Hepatocyte (in vitro differentiated cells): Measurements from ENCODE around the gene LMCD1.

Experiments
- EZH2 ChIP-seq: fragments of 200-600 bp; sonication (generic); IDR thresholded peaks from 2 replicates; pipeline ENCODE4 v1.6.1; 2016; ENCODE audit warnings: antibody characterized with exemption, mild to moderate bottlenecking, borderline replicate concordance
- EZH2phosphoT487 ChIP-seq: fragments of 200-600 bp; sonication (generic); IDR thresholded peaks from one replicate; pipeline ENCODE4 v1.6.1; 2018; ENCODE audit warnings: antibody characterized with exemption, mild to moderate bottlenecking, low read depth, moderate library complexity; ENCODE audit not compliant: unreplicated experiment, severe bottlenecking
- TF ChIP-seq, protein P1 (sequence below): fragments of 200-600 bp; sonication (generic); IDR thresholded peaks from 2 replicates; pipeline ENCODE4 v1.5.1; 2016; ENCODE audit warnings: antibody characterized with exemption, mild to moderate bottlenecking; ENCODE audit not compliant: poor library complexity

DNA sequence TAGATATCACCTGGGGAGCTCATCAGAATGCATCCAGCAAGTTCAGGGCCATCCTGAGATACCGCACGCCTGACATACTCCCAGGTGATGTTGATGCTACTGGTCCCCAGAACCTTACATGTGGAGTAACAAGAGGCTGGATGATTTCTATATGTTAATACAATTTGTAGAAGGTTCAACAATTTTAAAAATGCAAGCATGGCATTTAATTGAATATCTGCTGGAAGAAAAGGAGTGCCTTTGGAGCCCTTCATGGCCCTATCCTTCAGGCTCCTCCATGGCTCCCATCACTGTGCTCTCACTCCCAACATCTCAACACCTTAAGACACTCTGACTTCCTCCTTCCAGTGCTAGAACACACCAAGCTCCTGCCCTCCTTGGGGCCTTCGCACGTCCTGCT lies 36.6 kb downstream of the LMCD1 start:
- TF ChIP-seq, protein P1, sequence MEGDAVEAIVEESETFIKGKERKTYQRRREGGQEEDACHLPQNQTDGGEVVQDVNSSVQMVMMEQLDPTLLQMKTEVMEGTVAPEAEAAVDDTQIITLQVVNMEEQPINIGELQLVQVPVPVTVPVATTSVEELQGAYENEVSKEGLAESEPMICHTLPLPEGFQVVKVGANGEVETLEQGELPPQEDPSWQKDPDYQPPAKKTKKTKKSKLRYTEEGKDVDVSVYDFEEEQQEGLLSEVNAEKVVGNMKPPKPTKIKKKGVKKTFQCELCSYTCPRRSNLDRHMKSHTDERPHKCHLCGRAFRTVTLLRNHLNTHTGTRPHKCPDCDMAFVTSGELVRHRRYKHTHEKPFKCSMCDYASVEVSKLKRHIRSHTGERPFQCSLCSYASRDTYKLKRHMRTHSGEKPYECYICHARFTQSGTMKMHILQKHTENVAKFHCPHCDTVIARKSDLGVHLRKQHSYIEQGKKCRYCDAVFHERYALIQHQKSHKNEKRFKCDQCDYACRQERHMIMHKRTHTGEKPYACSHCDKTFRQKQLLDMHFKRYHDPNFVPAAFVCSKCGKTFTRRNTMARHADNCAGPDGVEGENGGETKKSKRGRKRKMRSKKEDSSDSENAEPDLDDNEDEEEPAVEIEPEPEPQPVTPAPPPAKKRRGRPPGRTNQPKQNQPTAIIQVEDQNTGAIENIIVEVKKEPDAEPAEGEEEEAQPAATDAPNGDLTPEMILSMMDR: no peak
- TF ChIP-seq EZH2phosphoT487: no peak
- no peak for TF ChIP-seq EZH2
